Sigmoid colon (tissue), 4 donors: ENCODE data around the gene SEPTIN6.
A peak's percentile ranks its signal among the peaks of the same experiment; 100 is the strongest.

Source experiments
- EP300 ChIP-seq, 4 donors: sonication (generic); formaldehyde crosslinking; IDR thresholded peaks; one replicate each; pipeline ENCODE4 v1.6.1; 2017; ENCODE audit warnings: antibody characterized with exemption in 4 of 4
- TF ChIP-seq, protein P1 (sequence below), 4 experiments: fragments of 450-650 bp in 3 of 4; fragments of 200-600 bp in 1 of 4; IDR thresholded peaks; one replicate each; pipeline ENCODE4 v1.5.1; 2016 to 2019; ENCODE audit warnings: antibody characterized with exemption in 4 of 4, mild to moderate bottlenecking in 3 of 4, moderate library complexity in 2 of 4

DNA sequence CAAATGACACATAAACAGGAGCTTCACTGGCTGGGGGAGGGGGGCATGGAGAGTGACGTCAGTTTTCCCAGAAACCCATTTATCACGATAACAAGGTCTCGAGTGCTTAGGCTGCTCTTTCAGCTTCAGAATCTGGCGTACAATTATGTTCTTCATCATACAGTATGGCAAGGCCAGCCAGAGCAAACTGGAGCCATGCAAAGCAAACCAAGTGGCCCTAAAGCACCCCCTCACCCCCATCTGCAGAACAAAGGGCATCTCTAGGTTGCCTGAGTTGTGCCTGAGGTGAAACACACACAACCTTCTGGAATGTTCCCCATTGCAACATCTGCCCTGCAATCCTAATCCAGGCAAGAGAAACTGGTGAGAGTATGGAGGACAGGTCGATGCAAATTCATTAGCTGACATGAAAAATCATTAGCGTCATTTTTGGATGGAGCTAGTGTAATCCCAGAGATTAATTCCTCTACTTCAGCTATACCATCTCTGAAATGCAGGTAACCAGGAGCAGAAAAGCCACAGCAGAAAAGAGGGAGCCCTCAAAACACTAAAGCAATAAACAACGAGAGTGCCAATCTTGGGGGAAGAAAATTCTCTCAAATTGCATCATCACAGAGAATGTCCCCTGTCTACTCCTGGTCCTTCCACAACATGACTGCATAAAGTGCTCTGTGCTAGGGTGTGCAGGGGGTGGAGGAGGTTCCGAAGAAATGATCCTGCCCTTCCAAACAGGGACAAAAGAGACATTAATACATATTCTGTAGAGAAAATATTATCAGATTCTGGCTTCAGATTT is 1.8 kb downstream of the SEPTIN6 start:
- TF ChIP-seq, protein P1, sequence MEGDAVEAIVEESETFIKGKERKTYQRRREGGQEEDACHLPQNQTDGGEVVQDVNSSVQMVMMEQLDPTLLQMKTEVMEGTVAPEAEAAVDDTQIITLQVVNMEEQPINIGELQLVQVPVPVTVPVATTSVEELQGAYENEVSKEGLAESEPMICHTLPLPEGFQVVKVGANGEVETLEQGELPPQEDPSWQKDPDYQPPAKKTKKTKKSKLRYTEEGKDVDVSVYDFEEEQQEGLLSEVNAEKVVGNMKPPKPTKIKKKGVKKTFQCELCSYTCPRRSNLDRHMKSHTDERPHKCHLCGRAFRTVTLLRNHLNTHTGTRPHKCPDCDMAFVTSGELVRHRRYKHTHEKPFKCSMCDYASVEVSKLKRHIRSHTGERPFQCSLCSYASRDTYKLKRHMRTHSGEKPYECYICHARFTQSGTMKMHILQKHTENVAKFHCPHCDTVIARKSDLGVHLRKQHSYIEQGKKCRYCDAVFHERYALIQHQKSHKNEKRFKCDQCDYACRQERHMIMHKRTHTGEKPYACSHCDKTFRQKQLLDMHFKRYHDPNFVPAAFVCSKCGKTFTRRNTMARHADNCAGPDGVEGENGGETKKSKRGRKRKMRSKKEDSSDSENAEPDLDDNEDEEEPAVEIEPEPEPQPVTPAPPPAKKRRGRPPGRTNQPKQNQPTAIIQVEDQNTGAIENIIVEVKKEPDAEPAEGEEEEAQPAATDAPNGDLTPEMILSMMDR (IDR thresholded peaks at IDR 0.05): no peak
- peak in 1 of 4 donors; percentile 27 for TF ChIP-seq EP300 (IDR thresholded peaks at IDR 0.05)
